DOHH2 (cell line): ENCODE results near the gene TIGD1.

Source experiments
- H3F3A ChIP-seq: fragments of 200-600 bp; sonication (generic), shearing (Covaris generic); 2 replicates; pipeline ENCODE4 v1.6.0; 2016; ENCODE audit warnings: antibody characterized with exemption, mild to moderate bottlenecking; ENCODE audit not compliant: control insufficient read depth, insufficient read depth
- H3K27ac ChIP-seq: fragments of 200-600 bp; sonication (generic); 2 replicates; pipeline ENCODE4 v1.5.1; 2014; ENCODE audit warnings: low read depth, mild to moderate bottlenecking, low read length, moderate library complexity
- H3K27me3 ChIP-seq: fragments of 200-600 bp; sonication (generic); 2 replicates; pipeline ENCODE4 v1.6.1; 2014; ENCODE audit warnings: mild to moderate bottlenecking, low read length, mixed read lengths; ENCODE audit not compliant: control insufficient read depth
- H3K36me3 ChIP-seq: fragments of 200-600 bp; sonication (generic); 2 replicates; pipeline ENCODE4 v1.6.1; 2014; ENCODE audit warnings: mild to moderate bottlenecking, low read length, moderate library complexity, mixed read lengths; ENCODE audit not compliant: control insufficient read depth
- H3K4me1 ChIP-seq: fragments of 200-600 bp; sonication (generic); 2 replicates; pipeline ENCODE4 v1.6.1; 2014; ENCODE audit warnings: mild to moderate bottlenecking, low read length, mixed read lengths; ENCODE audit not compliant: control insufficient read depth
- H3K4me2 ChIP-seq: fragments of 200-600 bp; sonication (generic); 2 replicates; pipeline ENCODE4 v1.6.0; 2014; ENCODE audit warnings: mild to moderate bottlenecking, low read length, moderate library complexity
- H3K4me3 ChIP-seq: fragments of 200-600 bp; sonication (generic); 2 replicates; pipeline ENCODE4 v1.5.1; 2014; ENCODE audit warnings: mild to moderate bottlenecking, low read length, mixed read lengths
- H3K79me2 ChIP-seq: fragments of 200-600 bp; sonication (generic); 2 replicates; pipeline ENCODE4 v1.6.1; 2014; ENCODE audit warnings: mild to moderate bottlenecking, low read length, mixed read lengths; ENCODE audit not compliant: control insufficient read depth
- H3K9me2 ChIP-seq: fragments of 200-600 bp; sonication (generic); replicated peaks from 2 replicates; pipeline ENCODE4 v1.6.1; 2014; ENCODE audit warnings: mild to moderate bottlenecking, low read length, mixed read lengths; ENCODE audit not compliant: control insufficient read depth
- H3K9me3 ChIP-seq: fragments of 200-600 bp; sonication (generic); 2 replicates; pipeline ENCODE4 v1.6.1; 2014; ENCODE audit warnings: antibody characterized with exemption, low read length, mixed read lengths; ENCODE audit not compliant: control insufficient read depth, insufficient read depth
- H4K20me1 ChIP-seq: fragments of 200-600 bp; sonication (generic); 2 replicates; pipeline ENCODE4 v1.6.0; 2014; ENCODE audit warnings: low read depth, mild to moderate bottlenecking, antibody characterized with exemption, low read length, moderate library complexity; ENCODE audit not compliant: control insufficient read depth, insufficient read depth
- CTCF ChIP-seq: fragments of 200-600 bp; sonication (generic); IDR thresholded peaks from one replicate; pipeline ENCODE4 v1.5.1; 2014; ENCODE audit warnings: antibody characterized with exemption, mild to moderate bottlenecking, low read depth, low read length; ENCODE audit not compliant: poor library complexity, severe bottlenecking
- EZH2phosphoT487 ChIP-seq: fragments of 200-600 bp; sonication (generic); IDR thresholded peaks from 2 replicates; pipeline ENCODE4 v1.6.1; 2017; ENCODE audit warnings: borderline replicate concordance, mild to moderate bottlenecking, antibody characterized with exemption, low read length, moderate library complexity, mixed read lengths

The TIGD1 gene

GRCh38 chr2:232584238-232584637, 33.9 kb upstream of the TIGD1 start:
- Histone ChIP-seq H3K79me2 (no peaks in the 10 kb centered on the region), H4K20me1 (no peaks in the 10 kb centered on the region), H3K9me2 (no peaks in the 10 kb centered on the region), H3K36me3 (no peaks in the 10 kb centered on the region), H3K9me3 (no peaks in the 10 kb centered on the region), H3K27ac (no peak overlapping the region), H3K27me3 (no peaks in the 10 kb centered on the region), H3K4me1 (peaks cover 10% of the 10 kb centered on the region), H3K4me2 (no peak overlapping the region), H3F3A (no peaks in the 10 kb centered on the region), H3K4me3 (no peak overlapping the region)
- TF ChIP-seq CTCF, result no peak
- TF ChIP-seq EZH2phosphoT487, result no peak

- Histone ChIP-seq H4K20me1 (no peaks in the 10 kb centered on the region), H3K4me3 (no peak overlapping the region), H3K27me3 (no peaks in the 10 kb centered on the region), H3K9me3 (no peaks in the 10 kb centered on the region), H3K36me3 (no peaks in the 10 kb centered on the region), H3K4me1 (peaks cover 10% of the 10 kb centered on the region), H3F3A (no peaks in the 10 kb centered on the region), H3K4me2 (no peak overlapping the region), H3K79me2 (no peaks in the 10 kb centered on the region), H3K9me2 (no peaks in the 10 kb centered on the region), H3K27ac (no peak overlapping the region)
- TF ChIP-seq EZH2phosphoT487 (no peak), CTCF (no peak)
These were observed 31.4 kb upstream of the TIGD1 start for GRCh38 chr2:232581725-232582124.

GRCh38 chr2:232580648-232580981, 30.3 kb upstream of the TIGD1 start:
- Histone ChIP-seq H3K79me2 (no peaks in the 10 kb centered on the region), H3K27me3 (no peaks in the 10 kb centered on the region), H3K27ac (no peak overlapping the region), H3K9me2 (no peaks in the 10 kb centered on the region), H3K4me1 (peaks cover 14% of the 10 kb centered on the region), H3K4me3 (no peak overlapping the region), H3K9me3 (no peaks in the 10 kb centered on the region), H3K36me3 (no peaks in the 10 kb centered on the region), H3K4me2 (no peak overlapping the region), H3F3A (no peaks in the 10 kb centered on the region), H4K20me1 (no peaks in the 10 kb centered on the region)
- TF ChIP-seq CTCF, result no peak
- TF ChIP-seq EZH2phosphoT487, result no peak

- Histone ChIP-seq H3K9me2 (no peaks in the 10 kb centered on the region), H3K9me3 (no peaks in the 10 kb centered on the region), H3K4me3 (no peak overlapping the region), H3K4me2 (no peak overlapping the region), H3F3A (no peaks in the 10 kb centered on the region), H3K4me1 (peaks cover 14% of the 10 kb centered on the region), H3K36me3 (no peaks in the 10 kb centered on the region; the same call in 1 of the 2 replicates), H3K79me2 (no peaks in the 10 kb centered on the region), H3K27ac (no peak overlapping the region), H4K20me1 (no peaks in the 10 kb centered on the region), H3K27me3 (no peaks in the 10 kb centered on the region)
- TF ChIP-seq EZH2phosphoT487 (no peak), CTCF (no peak)
These were observed 28.3 kb upstream of the TIGD1 start for GRCh38 chr2:232578626-232579025.
